Loucy (cell line): Measurements from ENCODE around the gene LYPD4.

Experiments
- H2AFZ ChIP-seq: fragments of 200-600 bp; sonication (generic); 2 replicates; pipeline ENCODE4 v1.6.0; 2016; ENCODE audit warnings: antibody characterized with exemption, mild to moderate bottlenecking, low read length, moderate library complexity
- H3F3A ChIP-seq: fragments of 200-600 bp; 2 replicates; pipeline ENCODE4 v1.6.0; 2016; ENCODE audit warnings: antibody characterized with exemption, low read depth, mild to moderate bottlenecking
- H3K27me3 ChIP-seq: fragments of 200-600 bp; sonication (generic); 2 replicates; pipeline ENCODE4 v1.6.1; 2014; ENCODE audit warnings: low read length, mild to moderate bottlenecking; ENCODE audit not compliant: insufficient read depth, poor library complexity, severe bottlenecking
- H3K36me3 ChIP-seq: fragments of 200-600 bp; sonication (generic); 2 replicates; pipeline ENCODE4 v1.6.1; 2016; ENCODE audit warnings: low read length; ENCODE audit not compliant: insufficient read depth
- H3K4me1 ChIP-seq: fragments of 200-600 bp; sonication (generic); 2 replicates; pipeline ENCODE4 v1.5.1; 2014; ENCODE audit warnings: low read length, mild to moderate bottlenecking; ENCODE audit not compliant: insufficient read depth, poor library complexity, severe bottlenecking
- H3K4me2 ChIP-seq: fragments of 200-600 bp; sonication (generic); 2 replicates; pipeline ENCODE4 v1.6.0; 2014; ENCODE audit warnings: antibody characterized with exemption, low read length, low read depth, mild to moderate bottlenecking; ENCODE audit not compliant: poor library complexity, severe bottlenecking
- H3K4me3 ChIP-seq: fragments of 200-600 bp; sonication (generic); 2 replicates; pipeline ENCODE4 v1.5.1; 2014; ENCODE audit warnings: low read length, mild to moderate bottlenecking, mixed read lengths; ENCODE audit not compliant: poor library complexity, severe bottlenecking
- H3K79me2 ChIP-seq: fragments of 200-600 bp; sonication (generic); 2 replicates; pipeline ENCODE4 v1.6.1; 2014; ENCODE audit warnings: low read length; ENCODE audit not compliant: insufficient read depth
- H3K9ac ChIP-seq: fragments of 200-600 bp; sonication (generic); 2 replicates; pipeline ENCODE4 v1.6.0; 2014; ENCODE audit warnings: mild to moderate bottlenecking, low read depth, low read length, moderate library complexity; ENCODE audit not compliant: poor library complexity, severe bottlenecking
- H3K9me2 ChIP-seq: fragments of 200-600 bp; sonication (generic); replicated peaks from 2 replicates; pipeline ENCODE4 v1.6.1; 2016; ENCODE audit warnings: low read depth, low read length, mixed read lengths
- H3K9me3 ChIP-seq: fragments of 200-600 bp; sonication (generic); 2 replicates; pipeline ENCODE4 v1.6.1; 2014; ENCODE audit warnings: mild to moderate bottlenecking, antibody characterized with exemption, low read length, low read depth; ENCODE audit not compliant: insufficient read depth
- H4K20me1 ChIP-seq: fragments of 200-600 bp; sonication (generic); 2 replicates; pipeline ENCODE4 v1.6.0; 2014; ENCODE audit warnings: antibody characterized with exemption, low read length, mild to moderate bottlenecking; ENCODE audit not compliant: insufficient read depth, poor library complexity, severe bottlenecking
- EZH2phosphoT487 ChIP-seq: fragments of 200-600 bp; IDR thresholded peaks from 2 replicates; pipeline ENCODE4 v1.6.1; 2018; ENCODE audit warnings: antibody characterized with exemption, mild to moderate bottlenecking, moderate library complexity, borderline replicate concordance
- TF ChIP-seq, protein P1 (sequence below): fragments of 200-600 bp; sonication (generic); conservative IDR thresholded peaks from 2 replicates; pipeline ENCODE4 v1.5.1; 2014; ENCODE audit warnings: mild to moderate bottlenecking, antibody characterized with exemption, low read length

The LYPD4 gene

DNA sequence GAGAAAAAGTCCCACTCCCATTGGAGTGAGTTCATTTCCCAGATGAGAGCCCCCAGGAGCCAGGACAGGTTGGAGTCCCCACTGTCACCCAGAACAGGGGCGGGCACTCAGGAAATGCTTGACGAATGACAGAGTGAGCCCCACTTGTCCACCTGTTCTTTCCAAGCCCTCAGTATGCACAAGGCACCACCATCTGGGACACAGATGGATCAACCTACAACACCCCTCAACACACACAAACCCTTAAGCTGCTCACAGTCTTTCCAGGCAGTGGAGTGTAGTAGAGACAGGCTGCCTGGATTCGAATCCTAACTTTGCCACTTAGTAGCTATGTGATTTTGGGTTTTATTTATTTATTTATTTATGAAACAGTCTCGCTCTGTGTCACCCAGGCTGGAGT lies 46.5 kb upstream of the LYPD4 start:
- no peaks in the 10 kb centered on the region for H3K9me2 ChIP-seq
- H3K4me2 ChIP-seq = no peak overlapping the region
- no peak overlapping the region for H2AFZ ChIP-seq
- H3K27me3 ChIP-seq = no peaks in the 10 kb centered on the region
- H3K4me1 ChIP-seq = peaks cover 44% of the 10 kb centered on the region
- no peaks in the 10 kb centered on the region for H3F3A ChIP-seq
- no peaks in the 10 kb centered on the region for H3K9me3 ChIP-seq
- peaks cover 21% of the 10 kb centered on the region for H4K20me1 ChIP-seq
- H3K36me3 ChIP-seq = peaks cover 29% of the 10 kb centered on the region; the same call in 1 of the 2 replicates
- TF ChIP-seq, protein P1, sequence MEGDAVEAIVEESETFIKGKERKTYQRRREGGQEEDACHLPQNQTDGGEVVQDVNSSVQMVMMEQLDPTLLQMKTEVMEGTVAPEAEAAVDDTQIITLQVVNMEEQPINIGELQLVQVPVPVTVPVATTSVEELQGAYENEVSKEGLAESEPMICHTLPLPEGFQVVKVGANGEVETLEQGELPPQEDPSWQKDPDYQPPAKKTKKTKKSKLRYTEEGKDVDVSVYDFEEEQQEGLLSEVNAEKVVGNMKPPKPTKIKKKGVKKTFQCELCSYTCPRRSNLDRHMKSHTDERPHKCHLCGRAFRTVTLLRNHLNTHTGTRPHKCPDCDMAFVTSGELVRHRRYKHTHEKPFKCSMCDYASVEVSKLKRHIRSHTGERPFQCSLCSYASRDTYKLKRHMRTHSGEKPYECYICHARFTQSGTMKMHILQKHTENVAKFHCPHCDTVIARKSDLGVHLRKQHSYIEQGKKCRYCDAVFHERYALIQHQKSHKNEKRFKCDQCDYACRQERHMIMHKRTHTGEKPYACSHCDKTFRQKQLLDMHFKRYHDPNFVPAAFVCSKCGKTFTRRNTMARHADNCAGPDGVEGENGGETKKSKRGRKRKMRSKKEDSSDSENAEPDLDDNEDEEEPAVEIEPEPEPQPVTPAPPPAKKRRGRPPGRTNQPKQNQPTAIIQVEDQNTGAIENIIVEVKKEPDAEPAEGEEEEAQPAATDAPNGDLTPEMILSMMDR = no peak
- no peak for TF ChIP-seq EZH2phosphoT487
- no peak overlapping the region for H3K4me3 ChIP-seq
- peaks cover 45% of the 10 kb centered on the region for H3K79me2 ChIP-seq
- no peak overlapping the region for H3K9ac ChIP-seq

DNA sequence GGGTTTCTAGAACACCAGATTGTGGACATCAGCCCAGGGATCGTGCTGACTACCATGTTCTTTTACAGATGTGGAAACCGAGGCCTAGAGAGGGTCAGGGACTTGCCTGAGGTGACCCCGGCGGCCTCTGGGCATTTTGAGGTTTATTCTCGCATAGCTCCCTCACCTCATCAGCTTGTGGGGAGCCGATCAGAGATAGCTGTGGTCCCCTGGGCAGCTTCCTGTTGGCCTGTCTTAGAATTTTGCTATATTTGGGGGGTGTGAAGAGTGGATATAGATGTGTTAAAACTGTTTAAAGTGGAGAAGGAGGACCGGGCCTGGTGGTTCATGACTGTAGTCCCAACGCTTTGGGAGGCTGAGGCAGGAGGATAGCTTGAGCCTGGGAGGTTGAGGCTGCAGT lies 45.4 kb upstream of the LYPD4 start:
- Histone ChIP-seq H3K4me3 (no peak overlapping the region), H3K9me2 (no peaks in the 10 kb centered on the region), H4K20me1 (peaks cover 27% of the 10 kb centered on the region), H3K27me3 (no peaks in the 10 kb centered on the region), H3K4me1 (peaks cover 51% of the 10 kb centered on the region), H3F3A (no peaks in the 10 kb centered on the region), H3K9ac (no peak overlapping the region), H3K36me3 (peaks cover 18% of the 10 kb centered on the region; the same call in 1 of the 2 replicates), H3K4me2 (no peak overlapping the region), H2AFZ (no peak overlapping the region), H3K79me2 (peaks cover 56% of the 10 kb centered on the region), H3K9me3 (no peaks in the 10 kb centered on the region)
- no peak for TF ChIP-seq EZH2phosphoT487
- TF ChIP-seq, protein P1 = no peak

DNA sequence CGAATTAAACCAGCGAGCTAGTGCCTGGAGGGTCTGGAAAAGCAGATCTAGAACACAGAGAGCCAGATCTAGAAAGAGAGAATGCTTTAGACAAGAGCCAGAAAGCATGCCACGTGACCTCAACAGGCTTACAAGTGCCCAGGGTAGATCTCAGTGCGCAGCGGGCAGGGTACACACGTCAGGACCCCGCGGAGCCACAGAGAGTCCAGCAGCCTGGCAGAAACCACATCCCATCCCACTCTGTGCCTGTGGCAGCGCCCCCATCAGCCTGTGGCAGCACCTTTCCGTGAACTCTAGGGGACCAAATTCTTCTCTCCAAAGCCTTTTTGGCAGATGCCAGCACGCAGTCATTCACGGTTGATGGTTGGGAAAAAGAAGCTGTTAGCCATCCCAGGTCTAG lies 44.4 kb upstream of the LYPD4 start:
- TF ChIP-seq, protein P1 = no peak; the same call in 1 of the 2 replicates
- TF ChIP-seq EZH2phosphoT487 = no peak
- no peaks in the 10 kb centered on the region for H3K9me2 ChIP-seq
- peak overlapping the region; percentile 77 for H3K9ac ChIP-seq
- no peaks in the 10 kb centered on the region for H3K27me3 ChIP-seq
- H3K9me3 ChIP-seq = no peaks in the 10 kb centered on the region
- peak overlapping the region; percentile 87 for H3K4me2 ChIP-seq
- peaks cover 63% of the 10 kb centered on the region for H3K79me2 ChIP-seq
- H3K36me3 ChIP-seq = peaks cover 11% of the 10 kb centered on the region; the same call in 1 of the 2 replicates
- H3F3A ChIP-seq = no peaks in the 10 kb centered on the region
- no peak overlapping the region for H3K4me3 ChIP-seq
- H4K20me1 ChIP-seq = peaks cover 29% of the 10 kb centered on the region
- no peak overlapping the region for H2AFZ ChIP-seq
- peaks cover 54% of the 10 kb centered on the region for H3K4me1 ChIP-seq
